Cardiac fibroblast (primary cell): ENCODE measurements around the gene RNH1.

Experiments used
- DNase-seq, 2 donors: peaks; one replicate each; pipeline versions ENCODE4 v3.0.0 to v3.0.0-alpha.2; 2010; ENCODE audit warnings: low read depth in 2 of 2
- H3K4me3 ChIP-seq, 2 donors: replicated peaks in 1 of 2; 1 replicate in 1 of 2; 2 replicates in 1 of 2; pipeline ENCODE4 v1.5.1; 2011; ENCODE audit warnings: low read depth in 2 of 2, low read length in 2 of 2, mild to moderate bottlenecking in 2 of 2, moderate library complexity in 1 of 2
- TF ChIP-seq, protein P1 (sequence below): IDR thresholded peaks from one replicate; pipeline ENCODE4 v1.5.1; 2011; ENCODE audit warnings: low read depth, mild to moderate bottlenecking, low read length, inconsistent platforms

Gene RNH1

GRCh38 chr11:553083-553987 is 46.3 kb upstream of the RNH1 start:
- H3K4me3 ChIP-seq: no peak overlapping the region
- TF ChIP-seq, protein P1, sequence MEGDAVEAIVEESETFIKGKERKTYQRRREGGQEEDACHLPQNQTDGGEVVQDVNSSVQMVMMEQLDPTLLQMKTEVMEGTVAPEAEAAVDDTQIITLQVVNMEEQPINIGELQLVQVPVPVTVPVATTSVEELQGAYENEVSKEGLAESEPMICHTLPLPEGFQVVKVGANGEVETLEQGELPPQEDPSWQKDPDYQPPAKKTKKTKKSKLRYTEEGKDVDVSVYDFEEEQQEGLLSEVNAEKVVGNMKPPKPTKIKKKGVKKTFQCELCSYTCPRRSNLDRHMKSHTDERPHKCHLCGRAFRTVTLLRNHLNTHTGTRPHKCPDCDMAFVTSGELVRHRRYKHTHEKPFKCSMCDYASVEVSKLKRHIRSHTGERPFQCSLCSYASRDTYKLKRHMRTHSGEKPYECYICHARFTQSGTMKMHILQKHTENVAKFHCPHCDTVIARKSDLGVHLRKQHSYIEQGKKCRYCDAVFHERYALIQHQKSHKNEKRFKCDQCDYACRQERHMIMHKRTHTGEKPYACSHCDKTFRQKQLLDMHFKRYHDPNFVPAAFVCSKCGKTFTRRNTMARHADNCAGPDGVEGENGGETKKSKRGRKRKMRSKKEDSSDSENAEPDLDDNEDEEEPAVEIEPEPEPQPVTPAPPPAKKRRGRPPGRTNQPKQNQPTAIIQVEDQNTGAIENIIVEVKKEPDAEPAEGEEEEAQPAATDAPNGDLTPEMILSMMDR: no peak
- no peak for DNase-seq

GRCh38 chr11:551596-551995 is 44.6 kb upstream of the RNH1 start:
- no peak overlapping the region for H3K4me3 ChIP-seq
- no peak for DNase-seq
- TF ChIP-seq, protein P1: no peak

- no peak overlapping the region for H3K4me3 ChIP-seq
- DNase-seq: no peak
- TF ChIP-seq, protein P1: no peak
Measured at GRCh38 chr11:551131-551530, 44.1 kb upstream of the RNH1 start.

DNA sequence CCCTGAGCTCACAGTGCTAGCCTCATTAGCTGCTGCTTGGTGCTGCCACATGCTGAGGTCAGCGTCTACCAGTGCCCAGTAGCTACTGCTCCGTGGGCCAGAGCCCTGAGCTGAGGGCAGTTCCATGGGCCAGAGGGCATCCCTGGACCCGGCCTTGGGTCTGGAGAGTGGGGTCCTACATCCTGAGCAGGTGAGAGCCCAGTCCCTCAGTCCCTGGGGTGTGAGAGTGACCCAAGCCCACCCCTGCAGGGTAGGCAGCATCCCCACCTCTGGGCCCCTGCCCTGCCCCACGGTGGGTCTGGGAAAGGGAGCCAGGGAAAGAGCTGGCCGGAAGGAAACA is 43.7 kb upstream of the RNH1 start:
- no peak for DNase-seq
- no peak overlapping the region for H3K4me3 ChIP-seq
- TF ChIP-seq, protein P1: no peak

DNA sequence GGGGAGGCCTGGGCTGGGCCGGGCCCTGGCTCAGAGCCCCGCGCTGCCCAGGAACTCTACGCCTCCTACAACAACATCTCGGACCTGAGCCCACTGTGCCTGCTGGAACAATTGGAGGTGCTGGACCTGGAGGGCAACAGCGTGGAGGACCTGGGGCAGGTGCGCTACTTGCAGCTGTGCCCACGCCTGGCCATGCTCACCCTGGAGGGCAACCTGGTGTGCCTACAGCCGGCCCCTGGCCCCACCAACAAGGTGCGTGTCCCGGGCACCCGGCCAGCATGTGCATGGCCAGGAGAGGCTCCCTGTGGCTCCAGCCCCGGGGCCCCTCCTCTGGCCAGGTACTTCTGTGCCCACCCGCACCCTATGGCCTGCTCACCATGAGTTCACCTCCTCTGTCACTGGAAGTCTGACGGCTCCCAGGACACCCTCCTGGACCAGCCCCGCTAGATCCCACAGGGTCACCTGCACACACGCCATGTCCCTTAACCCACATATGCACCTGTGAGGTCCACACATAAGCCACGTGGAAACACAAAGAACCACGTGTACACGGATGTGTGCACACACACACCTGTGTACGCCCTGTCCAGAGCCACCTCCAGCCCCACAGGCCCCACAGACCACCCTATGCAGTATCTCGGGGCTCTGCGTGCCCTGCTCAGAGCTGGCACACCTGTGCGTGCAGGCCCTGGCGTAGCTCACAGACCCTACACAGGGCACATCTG is 43.1 kb upstream of the RNH1 start:
- TF ChIP-seq, protein P1: no peak
- no peak overlapping the region for H3K4me3 ChIP-seq
- no peak for DNase-seq

DNA sequence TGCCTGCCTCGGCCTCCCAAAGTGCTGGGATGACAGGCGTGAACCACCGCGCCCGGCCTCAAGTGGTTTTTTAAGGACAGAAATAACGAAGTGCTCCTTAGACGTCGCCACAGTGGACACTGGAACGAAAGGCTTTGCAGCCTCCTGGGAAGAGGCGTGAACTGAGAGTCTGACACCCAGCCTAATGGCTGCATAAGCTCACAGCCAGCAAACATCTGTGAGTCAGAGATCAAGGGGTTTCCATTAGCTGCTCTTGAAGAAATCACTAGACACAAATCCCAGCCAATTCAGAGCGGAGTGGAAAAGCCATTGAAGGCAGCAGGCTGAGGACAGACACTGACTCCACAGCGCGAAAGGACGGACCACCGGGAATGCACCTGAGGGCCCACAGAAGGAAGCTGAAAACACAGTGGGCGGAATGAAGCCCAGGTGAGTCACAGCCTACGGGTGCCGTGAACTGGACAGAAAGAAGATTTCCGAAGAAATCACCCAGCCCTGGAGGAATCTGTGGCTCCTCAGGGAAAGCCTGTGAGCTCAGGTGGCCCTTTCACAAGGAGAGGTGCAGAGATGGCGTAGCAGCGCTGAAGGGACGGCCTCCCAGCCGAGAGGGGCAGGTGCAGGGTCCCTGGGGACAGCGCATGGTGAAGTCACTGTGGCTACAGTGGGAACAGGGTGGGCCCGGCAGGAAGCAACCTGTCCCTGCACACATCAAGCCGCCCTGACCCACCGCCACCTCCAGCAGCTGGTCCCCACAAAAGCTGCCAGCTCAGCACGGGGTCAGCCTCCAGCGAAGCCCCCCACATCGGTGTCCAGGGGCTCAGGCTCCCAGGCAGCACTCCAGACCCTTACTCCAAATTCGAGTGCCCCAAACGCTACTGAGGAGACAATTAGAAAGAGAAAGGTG is 41.9 kb upstream of the RNH1 start:
- no peak overlapping the region for H3K4me3 ChIP-seq
- TF ChIP-seq, protein P1: no peak
- no peak for DNase-seq
